ENCODE data around the gene NME1.
A peak's percentile ranks its signal among the peaks of the same experiment; 100 is the strongest.
"Not testable (repeated sequence)": the region's sequence is repeated elsewhere in the genome, so short reads cannot be mapped to it uniquely, and the experiment has no call there.

NME1 gene

DNA sequence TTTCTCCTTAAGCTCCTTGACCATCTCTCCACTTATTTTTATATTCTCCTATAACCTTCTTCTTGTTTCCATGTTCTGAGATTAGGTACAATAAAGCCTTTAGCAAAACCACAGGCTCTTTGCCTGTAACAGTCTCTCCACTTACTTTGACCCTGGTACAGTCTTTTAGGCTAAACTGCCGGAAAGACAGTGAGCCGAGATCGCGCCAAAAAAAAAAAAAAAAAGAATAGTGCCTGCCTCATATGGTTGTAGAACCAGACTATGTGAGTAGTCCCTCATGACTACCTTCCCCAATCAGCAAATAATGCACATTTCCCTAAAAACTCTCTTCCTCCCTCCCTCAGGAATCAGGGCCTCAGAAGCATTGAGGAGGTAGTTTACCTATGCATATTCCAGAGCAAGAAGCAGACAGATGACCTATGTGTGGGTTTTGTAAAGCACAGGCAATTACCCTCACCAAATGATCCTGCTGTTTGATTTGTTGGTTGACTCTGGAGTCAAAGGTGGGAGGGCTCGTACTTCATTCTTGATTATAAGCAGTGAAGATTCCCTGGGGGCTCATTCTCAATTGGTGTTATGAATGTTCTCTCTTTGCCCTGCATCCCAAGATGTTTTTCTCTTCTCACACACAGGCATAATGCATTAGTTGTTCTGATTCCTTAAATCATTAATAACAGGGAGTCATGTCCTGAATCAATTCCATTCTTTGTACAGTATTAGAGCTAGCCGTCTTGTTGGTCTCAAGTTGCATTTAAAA lies 8.9 kb upstream of the NME1 start:
- DNase-seq (ENCODE audit: low read depth, low spot score): no peak

DNA sequence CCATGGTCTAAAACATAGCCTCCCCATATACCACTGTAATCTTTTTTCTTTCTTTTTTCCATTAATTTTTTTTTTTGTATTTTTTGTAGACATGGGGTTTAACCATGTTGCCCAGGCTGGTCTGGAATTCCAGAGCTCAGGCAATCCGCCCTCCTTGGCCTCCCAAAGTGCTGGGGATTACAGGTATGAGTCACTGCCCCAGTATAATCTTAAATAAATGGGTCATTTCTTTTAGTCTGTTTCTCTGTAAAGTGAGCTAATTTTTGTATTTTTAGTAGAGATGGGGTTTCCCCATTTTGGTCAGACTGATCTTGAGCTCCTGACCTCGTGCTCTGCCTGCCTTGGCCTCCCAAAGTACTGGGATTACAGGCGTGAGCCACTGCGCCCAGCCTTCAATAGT lies 5.7 kb upstream of the NME1 start:
- no peak for DNase-seq (ENCODE audit: low read depth, low spot score)

DNA sequence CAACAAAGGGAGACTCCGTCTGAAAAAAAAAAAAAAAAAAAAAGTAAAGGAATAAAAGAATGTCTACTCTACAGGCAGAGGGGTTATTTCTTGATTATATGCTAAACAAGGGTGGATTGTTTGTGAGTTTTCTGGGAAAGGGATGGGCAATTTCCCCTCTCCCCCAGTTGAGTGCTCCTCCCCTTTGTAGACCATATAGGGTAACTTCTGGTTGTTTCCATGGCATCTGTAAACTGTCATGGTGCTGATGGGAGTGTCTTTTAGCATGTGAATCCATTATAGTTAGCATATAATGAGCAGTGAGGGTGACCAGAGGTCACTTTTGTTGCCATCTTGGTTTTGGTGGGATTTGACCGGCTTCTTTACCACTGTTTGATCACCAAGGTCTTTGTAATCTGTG lies 4.2 kb upstream of the NME1 start:
- no peak for DNase-seq (ENCODE audit: low read depth, low spot score)

DNA sequence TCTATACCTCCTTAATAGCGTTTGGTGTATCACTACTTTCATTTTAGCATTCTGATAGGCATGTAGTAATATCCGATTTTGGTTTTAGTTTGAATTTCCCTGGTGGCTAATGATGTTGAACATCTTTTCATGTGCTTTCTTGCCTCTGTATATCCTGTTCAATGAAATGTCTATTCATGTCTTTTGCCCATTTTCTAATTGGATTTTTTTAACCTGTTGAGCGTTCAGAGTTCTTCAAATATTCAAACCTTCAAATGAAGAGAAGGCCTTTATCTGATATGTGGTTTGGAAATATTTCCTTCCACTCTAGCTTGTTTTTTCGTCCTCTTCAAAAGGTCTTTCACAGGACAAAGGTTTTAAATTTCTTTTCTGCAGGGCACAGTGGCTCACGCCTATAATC lies 2.4 kb upstream of the NME1 start:
- DNase-seq (ENCODE audit: low read depth, low spot score): no peak

DNA sequence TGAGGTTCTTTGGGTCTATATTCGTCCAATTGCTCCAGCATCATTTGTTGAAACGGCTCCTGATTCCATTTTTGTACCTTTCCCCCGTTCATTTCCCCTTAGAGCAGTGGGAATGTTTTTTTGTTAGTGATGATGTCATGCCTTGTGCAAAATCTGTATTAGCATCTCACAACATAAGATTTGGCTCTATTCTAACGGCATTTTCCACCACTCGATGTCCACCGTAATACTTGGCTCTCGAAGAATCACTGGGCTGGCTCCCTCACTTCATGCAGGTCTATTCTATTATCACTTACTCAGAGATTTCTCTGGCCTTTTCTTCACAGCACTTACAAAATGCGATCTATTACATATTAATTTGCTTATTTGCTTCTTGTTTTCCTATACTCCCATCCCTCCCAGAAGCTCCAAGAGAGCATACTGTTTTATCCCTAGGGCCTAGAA lies 571 bp upstream of the NME1 start:
- DNase-seq (ENCODE audit: low read depth, low spot score): no peak

DNA sequence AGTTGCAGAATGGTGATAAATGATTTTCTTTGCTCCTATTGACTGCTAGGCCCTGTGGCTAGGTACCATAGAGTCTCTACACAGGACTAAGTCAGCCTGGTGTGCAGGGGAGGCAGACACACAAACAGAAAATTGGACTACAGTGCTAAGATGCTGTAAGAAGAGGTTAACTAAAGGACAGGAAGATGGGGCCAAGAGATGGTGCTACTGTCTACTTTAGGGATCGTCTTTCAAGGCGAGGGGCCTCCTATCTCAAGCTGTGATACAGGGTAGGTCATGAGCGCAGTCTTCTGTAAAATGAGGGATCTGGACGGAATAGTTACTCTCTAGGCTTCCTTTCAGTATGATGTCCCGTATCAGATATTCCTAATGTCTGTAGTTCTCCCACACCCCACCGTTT lies 817 bp downstream of the NME1 start:
- no peak for DNase-seq (ENCODE audit: low read depth, low spot score)

DNA sequence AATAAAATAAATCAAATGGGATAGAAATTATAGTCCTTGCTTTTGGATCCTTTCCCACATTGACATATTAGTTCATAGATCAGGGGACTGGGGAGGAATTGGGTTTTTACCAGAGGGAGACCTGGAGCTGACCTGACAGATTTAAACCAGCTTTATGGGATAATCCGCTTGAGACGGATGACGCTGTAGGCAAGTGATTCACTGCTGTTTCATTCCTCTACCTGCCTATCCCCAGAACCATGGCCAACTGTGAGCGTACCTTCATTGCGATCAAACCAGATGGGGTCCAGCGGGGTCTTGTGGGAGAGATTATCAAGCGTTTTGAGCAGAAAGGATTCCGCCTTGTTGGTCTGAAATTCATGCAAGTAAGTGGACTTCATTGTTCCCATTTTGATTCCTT lies 2.1 kb downstream of the NME1 start:
- no peak for DNase-seq (ENCODE audit: low read depth, low spot score)

DNA sequence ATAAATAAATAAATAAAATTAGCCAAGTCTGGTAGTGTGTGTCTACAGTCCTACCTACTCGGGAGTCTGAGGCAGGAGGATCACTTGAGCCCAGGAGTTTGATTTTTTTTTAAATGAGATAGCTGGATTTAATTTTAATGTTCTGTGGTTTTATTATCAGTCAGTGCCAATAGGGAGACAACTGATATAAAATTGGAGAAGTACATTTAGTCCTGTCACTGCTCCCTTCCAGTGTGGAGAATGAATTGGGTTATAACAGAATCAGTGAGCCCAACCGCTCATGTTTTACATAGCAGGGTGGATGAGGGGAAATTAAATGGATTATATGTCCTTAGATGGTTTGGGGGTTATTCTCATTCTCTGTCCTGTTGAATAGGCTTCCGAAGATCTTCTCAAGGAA lies 6.2 kb downstream of the NME1 start:
- no peak for DNase-seq (ENCODE audit: low read depth, low spot score)

DNA sequence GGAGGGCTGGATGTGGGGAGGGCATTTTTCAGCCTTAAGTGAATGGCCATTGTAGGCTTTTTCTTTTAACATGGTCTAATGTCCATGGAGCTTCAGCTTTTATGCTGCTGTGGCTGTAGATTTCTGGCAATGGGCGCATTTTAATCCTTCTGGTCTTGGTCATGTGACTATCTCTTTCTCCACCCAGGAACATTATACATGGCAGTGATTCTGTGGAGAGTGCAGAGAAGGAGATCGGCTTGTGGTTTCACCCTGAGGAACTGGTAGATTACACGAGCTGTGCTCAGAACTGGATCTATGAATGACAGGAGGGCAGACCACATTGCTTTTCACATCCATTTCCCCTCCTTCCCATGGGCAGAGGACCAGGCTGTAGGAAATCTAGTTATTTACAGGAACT lies 8.2 kb downstream of the NME1 start:
- DNase-seq (ENCODE audit: low read depth, low spot score): no peak

DNA sequence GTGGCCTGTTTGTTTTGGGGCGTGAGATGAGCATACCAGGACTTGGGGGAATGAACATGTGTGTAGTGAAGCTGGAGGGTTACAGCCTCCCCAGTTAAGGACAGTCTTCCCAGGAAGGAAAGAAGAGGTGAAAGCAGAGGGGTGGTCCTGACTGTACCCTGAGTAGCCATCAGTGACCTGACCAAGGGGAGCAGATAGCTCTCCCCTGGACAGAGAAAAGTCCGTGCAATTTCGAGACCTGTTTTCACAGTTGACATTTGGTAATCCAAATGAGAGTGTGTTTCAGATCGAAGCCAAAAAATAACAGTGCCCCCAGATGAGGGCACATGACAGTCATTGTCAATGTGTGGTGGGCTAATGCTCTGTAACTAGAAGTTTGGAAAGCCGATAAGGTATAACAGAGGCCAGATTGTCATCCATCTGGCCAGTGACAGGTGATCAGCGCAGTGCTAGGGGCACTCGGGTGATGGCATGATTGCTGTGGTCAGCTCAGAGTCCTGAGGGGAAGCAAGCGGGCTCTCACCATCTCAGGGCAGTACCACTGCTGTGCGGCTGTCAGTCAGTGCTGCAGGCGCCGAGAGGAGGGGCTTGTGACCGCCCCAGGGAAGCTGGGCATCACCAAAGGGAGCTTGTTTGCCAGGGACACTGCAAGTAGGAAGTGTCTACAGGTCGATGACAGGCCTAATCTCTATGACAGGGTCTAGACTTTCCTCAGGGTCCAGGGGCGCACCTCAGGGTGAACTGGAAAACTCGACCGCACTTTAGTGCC lies 11.7 kb downstream of the NME1 start:
- no peak for DNase-seq (ENCODE audit: low read depth, low spot score)

DNA sequence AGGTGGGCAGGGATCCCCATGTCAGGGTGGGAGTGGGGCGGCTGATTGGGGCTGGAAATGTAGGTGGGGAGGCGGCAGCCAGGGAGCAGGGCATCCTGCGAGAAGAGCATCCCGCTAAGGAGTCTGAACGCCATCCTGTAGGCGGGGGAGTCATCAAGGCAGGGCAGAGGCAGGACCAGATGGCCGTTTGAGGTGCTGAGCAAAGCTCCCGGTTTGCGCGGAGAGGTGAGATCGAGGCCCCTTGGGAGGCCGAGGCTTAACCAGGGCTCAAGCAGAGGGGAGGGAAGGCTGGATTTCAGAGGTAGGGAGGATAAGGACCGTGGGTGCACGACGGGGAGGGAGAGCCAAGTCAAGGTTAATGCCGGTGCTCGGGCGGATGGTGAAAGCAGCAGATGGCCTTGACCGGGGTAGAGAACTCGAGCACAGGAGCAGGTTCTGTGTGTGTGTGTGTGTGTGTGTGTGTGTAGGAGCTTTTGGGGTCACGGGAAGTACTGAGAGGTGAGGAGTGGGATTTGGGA lies 12.4 kb downstream of the NME1 start:
- DNase-seq (ENCODE audit: low read depth, low spot score): no peak

DNA sequence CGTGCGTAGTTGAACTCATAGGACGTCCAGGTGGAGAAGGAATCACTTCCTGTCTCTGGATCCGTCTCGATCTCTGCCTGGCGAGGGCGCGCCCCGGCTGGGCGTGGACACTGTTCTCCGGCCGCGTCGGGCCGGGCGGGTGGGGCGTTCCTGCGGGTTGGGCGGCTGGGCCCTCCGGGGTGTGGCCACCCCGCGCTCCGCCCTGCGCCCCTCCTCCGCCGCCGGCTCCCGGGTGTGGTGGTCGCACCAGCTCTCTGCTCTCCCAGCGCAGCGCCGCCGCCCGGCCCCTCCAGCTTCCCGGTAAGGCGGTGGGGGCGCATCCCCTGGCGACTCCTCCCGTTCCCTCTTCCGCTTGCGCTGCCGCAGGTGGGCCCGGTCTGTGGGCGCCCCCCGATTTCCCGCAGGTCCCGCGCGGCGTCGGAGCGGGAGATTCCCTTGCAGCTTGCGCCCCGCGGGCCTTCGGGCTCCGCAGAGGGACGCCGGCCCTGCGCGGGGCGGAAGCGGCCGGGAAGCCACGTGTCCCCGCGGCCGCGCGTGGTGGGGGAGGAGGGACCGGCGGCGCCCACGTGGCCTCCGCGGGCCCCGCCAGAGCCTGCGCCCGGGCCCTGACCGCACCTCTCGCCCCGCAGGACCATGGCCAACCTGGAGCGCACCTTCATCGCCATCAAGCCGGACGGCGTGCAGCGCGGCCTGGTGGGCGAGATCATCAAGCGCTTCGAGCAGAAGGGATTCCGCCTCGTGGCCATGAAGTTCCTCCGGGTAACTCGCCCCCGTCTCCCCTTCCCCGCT lies 13.0 kb downstream of the NME1 start, which contains the start of gene NME2:
Gene NME2 (plus strand): TSS at position 214 of the 789 bp plus-strand sequence. CDS start 420 bp downstream, at position 634.
- peak; percentile 37 for DNase-seq (ENCODE audit: low read depth, low spot score)

DNA sequence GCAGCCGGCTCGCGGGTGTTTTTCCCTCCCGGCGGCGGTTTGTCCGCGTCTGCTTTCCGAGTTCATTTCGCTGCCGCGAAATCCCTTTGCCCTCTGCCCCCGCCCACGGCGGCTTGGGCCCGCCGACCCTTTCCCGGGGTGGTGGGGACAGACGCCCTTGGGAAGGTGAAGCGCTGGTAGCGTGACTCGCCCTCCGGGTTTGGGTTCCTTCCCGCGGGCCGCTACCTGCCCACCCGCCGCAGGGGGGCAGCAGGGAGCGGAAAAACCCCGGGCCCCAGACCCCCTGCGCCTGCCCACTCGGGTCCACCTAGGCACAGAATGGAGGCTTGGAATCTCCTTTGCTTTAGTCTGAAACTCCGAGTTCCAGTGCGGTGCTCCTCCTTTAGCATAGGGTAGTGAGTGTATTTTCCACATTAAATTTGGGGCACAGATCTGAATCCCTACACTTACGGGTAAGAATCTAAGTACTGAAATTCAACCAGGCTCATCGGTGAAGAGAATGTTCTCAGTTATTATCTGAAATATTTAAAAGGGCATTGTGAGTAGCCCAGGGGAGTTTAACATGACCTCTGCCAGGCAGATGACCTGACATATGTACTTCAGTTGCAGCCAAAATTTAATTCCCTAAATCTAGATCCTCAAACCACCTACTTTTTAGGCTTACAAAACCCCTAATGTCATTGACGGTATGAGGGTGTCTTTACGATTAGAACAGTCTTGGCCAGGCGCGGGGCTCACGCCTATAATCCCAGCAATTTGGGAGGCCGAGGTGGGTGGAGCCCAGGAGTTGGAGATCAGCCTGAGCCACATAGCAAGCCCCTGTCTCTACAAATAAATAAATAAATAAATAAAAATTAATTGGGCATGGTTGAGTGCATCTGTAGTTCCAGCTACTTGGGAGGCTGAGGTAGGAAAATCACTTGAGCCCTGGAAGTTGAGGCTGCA lies 13.9 kb downstream of the NME1 start:
- peak; percentile 47 for DNase-seq (ENCODE audit: low read depth, low spot score)

DNA sequence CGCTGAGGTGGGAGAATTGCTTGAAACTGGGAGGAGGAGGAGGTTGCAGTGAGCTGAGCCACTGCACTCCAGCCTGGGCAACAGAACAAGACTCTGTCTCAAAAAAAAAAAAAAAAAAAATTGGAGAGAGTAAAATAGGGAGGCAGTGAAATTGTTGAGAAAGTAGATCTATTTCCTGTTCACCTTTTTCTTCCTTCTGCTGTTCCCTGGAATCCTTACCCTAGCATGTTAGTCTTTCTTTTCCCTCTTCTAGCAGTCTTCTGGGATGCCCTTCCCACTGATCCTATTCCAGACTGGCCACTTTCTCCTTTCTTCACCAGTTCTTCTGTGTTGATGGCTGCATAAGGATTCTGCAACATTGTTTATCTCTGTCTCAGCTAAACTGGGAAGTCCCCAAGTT lies 16.0 kb downstream of the NME1 start:
- DNase-seq (ENCODE audit: low read depth, low spot score): no peak

DNA sequence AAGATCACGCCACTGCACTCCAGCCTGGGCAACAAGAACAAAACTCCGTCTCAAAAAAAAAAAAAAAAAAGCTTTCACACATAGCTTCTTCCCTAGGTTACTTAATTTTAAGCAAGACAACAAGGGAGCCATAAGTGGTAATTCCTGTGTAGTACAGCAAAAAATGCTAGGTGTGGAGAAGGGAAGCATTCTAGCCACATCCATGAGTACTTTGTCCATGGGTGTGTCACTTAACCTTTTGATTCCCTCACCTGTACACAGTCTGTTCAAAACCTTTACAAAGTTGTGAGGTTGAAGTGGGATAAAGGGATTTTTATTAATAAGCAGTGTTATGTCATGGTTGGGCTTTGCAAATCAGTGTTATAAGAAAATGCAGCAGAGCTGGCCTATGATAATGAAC lies 17.4 kb downstream of the NME1 start:
- no peak for DNase-seq (ENCODE audit: low read depth, low spot score)

DNA sequence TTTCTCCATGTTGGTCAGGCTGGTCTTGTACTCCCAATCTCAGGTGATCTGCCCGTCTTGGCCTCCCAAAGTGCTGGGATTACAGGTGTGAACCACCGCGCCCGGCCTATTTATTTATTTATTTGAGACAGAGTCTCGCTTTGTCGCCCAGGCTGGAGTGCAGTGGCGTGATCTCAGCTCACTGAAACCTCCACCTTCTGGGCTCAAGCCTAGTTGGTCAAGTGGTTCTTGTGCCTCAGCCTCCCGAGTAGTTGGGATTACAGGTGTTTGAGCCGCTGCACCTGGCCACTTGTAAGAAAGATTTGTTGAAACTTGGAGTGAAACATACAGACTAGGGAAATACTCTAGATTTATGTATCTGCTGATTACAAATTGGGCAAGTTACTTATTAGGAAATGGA lies 18.7 kb downstream of the NME1 start:
- DNase-seq (ENCODE audit: low read depth, low spot score): not testable (repeated sequence)

DNA sequence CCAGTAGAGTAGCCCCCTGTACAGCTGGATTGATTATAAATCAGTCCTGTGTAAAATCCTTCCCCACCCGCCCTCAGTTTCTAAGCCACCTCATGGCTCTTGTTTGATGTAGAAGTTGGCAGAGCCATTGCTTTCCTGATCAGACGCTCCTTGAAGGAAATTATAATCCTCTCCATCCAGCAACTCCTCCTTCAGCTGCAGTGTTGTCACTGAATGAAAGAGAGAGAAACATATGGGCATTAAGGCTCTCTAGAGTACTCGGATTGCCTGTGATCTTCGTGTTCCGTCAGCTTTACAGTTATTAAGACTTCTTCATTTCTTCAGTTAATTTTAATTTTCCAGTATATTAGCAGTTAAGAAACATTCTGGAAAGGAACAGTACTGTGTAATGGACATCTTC lies 27.1 kb downstream of the NME1 start:
- no peak for DNase-seq (ENCODE audit: low read depth, low spot score)

DNA sequence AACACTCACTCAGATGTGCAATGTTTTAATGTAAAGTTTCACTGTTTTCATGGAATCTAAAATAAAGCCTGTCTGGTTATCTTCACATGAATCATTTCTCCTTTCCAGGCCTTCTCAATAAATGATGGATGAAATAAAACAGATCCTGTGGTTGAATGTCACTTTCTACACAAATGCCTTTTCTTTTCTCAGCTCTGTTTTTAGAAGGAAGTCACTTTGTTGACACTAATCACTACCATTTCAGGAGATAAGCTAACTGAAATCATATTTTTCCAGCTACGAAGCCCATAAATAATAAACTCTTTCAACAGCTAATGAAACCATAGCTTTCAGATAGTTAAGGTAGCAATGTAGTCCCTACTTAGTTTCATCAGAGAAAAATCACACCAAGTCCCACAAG lies 30.8 kb downstream of the NME1 start:
- no peak for DNase-seq (ENCODE audit: low read depth, low spot score)

DNA sequence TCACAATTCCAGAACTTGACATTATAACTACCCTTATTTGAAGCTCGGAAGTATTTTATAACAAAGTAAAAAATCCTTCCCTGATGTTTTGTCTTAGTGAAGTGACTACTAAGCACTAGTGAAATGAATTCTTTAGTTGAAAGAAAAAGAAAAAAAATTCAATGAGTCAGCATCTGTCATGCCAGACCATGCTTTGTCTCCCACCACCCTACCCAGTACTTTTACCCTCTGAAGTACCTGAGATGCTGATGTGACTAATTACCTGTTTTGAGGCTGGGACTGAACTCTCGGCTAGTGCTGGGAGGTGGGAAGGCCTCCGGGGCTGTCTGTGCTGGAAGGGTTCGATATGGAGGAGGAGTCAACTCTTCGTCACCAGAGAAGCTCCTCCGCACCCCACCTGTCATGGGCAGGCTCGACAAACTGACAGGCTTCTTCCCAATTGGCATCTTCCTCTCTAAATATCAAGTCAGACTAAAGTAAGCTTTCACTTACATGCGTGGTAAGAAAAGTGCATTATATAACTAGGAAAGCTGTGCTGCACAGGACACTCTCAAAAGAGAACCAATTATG lies 32.5 kb downstream of the NME1 start:
- no peak for DNase-seq (ENCODE audit: low read depth, low spot score)

DNA sequence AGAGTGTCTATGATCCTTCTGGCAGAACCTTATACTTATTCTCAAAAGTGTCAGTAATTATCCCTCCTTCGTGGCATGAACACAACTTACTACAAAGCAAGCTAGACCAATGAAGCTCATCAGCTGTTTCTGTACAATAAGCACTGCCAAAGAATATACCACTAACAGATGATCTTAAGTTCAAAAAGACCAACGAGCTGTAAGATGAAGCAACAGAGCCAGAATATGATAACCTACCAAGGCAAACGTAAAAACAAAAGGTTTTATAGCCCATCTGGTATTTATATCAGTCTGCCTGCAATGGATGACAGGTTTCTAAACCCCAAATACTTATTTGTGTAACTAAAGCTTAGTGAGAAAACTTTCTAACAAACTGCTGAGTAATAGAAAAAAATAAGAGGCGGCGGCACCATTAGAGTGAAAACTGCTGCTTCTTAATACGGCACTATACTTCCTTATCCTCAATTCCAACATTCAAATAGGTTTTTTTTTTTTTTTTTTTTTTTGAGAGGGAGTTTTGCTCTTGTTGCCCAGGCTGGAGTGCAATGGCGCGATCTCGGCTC lies 35.0 kb downstream of the NME1 start:
- no peak for DNase-seq (ENCODE audit: low read depth, low spot score)
